Erythroblast (primary cell): ENCODE data around the gene DHRS13.
"Not testable (repeated sequence)": the region's sequence is repeated elsewhere in the genome, so short reads cannot be mapped to it uniquely, and the experiment has no call there.

Experiments
- DNase-seq, 2 experiments: peaks; one replicate each; lab custom pipeline; 2025; lab: John Stamatoyannopoulos, UW
- GATA1 ChIP-seq: IDR thresholded peaks from 2 replicates; pipeline ENCODE4 v1.6.1; 2011; ENCODE audit warnings: low read depth, mild to moderate bottlenecking, control low read depth, low read length, moderate library complexity
- POLR2A ChIP-seq: IDR thresholded peaks from 2 replicates; pipeline ENCODE4 v1.6.1; 2011; ENCODE audit warnings: mild to moderate bottlenecking, low read length

Gene DHRS13

GRCh38 chr17:28944343-28944742 is 41.5 kb upstream of the DHRS13 start:
- no peak for DNase-seq
- TF ChIP-seq GATA1 = no peak
- no peak for TF ChIP-seq POLR2A

GRCh38 chr17:28942925-28943324 is 40.0 kb upstream of the DHRS13 start:
- no peak for DNase-seq
- no peak for TF ChIP-seq GATA1
- no peak for TF ChIP-seq POLR2A

DNA sequence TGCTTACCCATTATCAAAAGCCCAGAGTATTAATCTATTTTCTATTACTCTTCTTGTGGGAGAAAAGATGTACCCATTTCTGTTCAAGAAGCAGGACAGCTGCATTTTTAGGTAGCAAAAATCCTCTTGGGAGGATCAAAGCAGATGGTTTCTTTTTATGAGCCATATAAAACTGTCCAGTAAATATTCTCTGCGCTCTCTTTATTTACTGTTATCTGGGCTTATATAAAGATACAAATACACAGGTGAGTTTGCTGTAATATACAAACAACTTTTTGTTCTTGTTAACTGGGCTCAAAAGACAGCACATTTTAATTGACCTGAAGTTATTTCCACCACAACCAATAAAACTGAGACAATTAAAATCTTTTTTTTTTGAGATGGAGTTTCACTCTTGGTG is 38.4 kb upstream of the DHRS13 start:
- no peak for DNase-seq
- TF ChIP-seq GATA1 = no peak
- TF ChIP-seq POLR2A = no peak

DNA sequence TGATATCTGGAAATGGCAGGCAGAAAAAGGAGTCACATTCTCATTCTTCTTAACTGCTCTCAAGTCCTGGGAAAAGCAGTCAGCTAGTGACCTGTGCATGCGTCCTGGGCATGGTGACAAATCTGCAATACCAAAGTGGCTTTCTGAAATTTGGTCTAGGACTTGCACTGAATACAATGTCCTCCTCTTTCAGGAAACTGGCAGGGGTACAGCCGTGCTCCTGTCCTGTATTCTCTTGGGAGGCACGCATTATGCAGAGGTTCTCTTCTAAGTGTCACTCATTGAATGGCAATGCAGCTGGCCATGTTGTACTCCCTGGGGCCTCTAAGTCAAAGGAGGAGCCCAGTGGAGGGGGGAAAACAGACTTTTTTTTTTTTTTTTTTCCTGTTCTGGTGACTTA is 37.8 kb upstream of the DHRS13 start:
- no peak for DNase-seq
- TF ChIP-seq GATA1 (no peak), POLR2A (no peak)

- no peak for DNase-seq
These were observed 37.3 kb upstream of the DHRS13 start for GRCh38 chr17:28940142-28940541.

GRCh38 chr17:28938552-28938951 is 35.7 kb upstream of the DHRS13 start:
- TF ChIP-seq POLR2A (no peak), GATA1 (no peak)
- DNase-seq = peak in 1 of 2 experiments; percentile 32

More at GRCh38 chr17:28940142-28940541, 37.3 kb upstream of the DHRS13 start:
- TF ChIP-seq GATA1 (no peak), POLR2A (no peak)

DNA sequence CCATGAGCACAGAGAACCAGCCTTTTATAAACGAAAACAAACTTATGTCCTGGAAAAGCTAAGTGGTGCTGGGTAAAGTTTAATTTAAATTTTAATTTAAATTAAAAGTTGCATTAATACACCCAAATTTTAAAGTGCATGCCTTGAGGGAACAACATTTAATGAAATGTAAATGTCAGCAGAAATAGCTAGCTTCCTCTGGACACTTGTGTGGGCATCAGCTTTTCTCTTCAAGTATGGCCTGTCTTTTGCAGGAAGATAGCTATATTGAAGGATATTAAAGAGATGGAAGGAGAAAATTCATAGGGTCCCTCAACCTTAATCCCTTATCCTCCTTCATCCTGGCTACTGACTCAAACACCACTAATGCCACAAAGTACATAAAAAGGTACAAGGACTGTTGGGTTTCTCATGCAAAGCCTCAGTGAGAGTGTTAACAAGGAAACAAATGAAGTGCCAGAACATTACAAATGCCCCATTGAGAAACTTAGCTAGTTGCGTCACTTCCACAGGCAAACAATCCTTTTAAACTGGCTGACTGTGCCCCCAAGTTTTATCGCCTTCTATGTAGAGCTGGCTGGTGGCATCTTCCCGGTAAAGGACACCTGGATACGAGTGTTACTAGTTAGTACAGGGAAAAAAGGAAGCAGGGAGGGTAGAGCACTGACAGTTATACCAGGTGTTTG is 34.3 kb upstream of the DHRS13 start:
- TF ChIP-seq POLR2A (no peak), GATA1 (no peak)
- DNase-seq = no peak

DNA sequence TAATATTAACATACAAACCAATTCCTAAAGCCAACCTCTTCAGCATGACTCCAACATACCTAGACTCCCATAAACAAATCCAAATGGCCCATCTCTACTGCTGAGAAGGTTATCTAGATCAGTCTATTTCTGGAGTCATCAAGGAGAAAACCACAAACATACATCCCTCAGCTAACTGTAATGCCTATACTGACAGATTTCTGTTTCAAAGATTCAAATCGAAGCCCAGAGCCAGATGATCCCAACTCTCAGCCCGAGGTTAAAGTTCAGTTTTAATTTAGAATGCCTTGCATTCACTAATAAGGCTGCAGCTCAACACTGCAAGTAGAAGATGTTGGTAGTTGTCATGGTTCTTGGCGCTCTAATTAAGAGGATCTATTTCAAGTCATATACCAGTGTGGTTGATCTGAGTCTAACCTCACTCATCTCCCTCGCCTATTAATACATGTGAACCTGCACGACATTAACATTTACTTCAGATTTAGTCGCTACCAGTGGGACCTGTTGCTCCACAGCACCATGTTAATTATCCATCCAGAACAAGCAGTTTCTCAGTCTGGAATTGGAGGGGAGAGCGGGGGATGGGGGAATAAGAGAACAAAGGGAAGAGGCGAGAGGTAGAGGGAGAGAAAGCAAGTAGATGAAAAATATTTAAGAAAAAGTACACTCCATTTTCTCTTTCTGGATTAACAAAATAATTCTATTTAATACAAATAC is 33.0 kb upstream of the DHRS13 start:
- no peak for DNase-seq
- TF ChIP-seq POLR2A (no peak), GATA1 (no peak)

DNA sequence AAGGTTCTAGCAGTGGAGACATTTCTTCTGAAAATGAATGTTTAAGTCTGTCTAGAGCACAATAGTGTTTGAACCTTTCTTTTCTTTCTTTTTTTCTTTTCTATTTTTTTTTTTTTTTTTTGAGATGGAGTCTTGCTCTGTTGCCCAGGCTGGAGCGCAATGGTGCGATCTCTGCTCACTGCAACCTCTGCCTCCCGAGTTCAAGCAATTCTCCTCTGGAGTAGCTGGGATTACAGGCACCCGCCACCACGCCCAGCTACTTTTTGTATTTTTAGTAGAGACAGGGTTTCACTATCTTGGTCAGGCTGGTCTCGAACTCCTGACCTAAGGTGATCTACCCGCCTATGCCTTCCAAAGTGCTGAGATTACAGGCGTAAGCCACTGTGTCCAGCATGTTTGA is 31.6 kb upstream of the DHRS13 start:
- not testable (repeated sequence) for DNase-seq

GRCh38 chr17:28929787-28930186 is 26.9 kb upstream of the DHRS13 start:
- peak in 1 of 2 experiments; percentile 27 for DNase-seq
- no peak for TF ChIP-seq GATA1
- TF ChIP-seq POLR2A = no peak

- no peak for TF ChIP-seq POLR2A
- no peak for DNase-seq
These were observed 25.2 kb upstream of the DHRS13 start for GRCh38 chr17:28928061-28928460.

GRCh38 chr17:28926786-28927185 is 23.9 kb upstream of the DHRS13 start:
- DNase-seq = no peak
- TF ChIP-seq GATA1 (no peak), POLR2A (no peak)

- TF ChIP-seq GATA1 (no peak), POLR2A (no peak)
- no peak for DNase-seq
These were observed 23.5 kb upstream of the DHRS13 start for GRCh38 chr17:28926366-28926765.

DNA sequence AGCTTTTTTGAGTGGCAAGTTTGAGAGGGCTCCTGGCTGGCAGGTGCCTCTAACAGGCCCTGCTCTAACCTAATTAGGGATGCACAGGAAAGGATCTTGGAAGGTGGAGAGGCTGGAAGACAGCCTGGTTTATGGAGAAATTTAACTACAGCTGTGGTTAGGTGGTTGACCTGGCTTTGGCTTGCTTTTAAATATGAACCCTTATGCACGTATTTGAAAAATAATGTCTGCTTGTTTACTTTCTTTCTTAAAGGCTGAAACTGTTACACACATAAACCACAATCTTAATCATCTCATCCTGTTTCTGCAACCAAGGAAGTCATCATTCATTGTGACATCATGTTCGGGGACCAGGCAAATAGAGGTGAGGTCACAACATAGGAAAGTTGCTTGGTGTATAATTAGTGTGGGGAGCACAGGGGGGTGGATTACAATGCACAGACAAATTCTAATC is 23.1 kb upstream of the DHRS13 start:
- TF ChIP-seq POLR2A = no peak
- peak in 1 of 2 experiments; percentile 9 for DNase-seq

GRCh38 chr17:28920201-28920600 is 17.3 kb upstream of the DHRS13 start:
- TF ChIP-seq POLR2A (no peak), GATA1 (no peak)
- no peak for DNase-seq
